HCT116 (cell line): ENCODE data around the gene ENOSF1. TPM values are rescaled to one million over a fixed set of nuclear protein-coding genes. Genes with fewer than 3 reads are reported as not detected.

Experiments
- ATAC-seq: fragments of 200-7000 bp; cut with Tn5 transposase; 2 replicates; pipeline ENCODE4 v1.9.1; 2020; ENCODE audit warnings: mild to moderate bottlenecking, moderate library complexity
- BruUV-seq: library from RNA; stranded (reverse); fragments of 400-500 nt; replicated peaks from 2 replicates; lab custom pipeline; 2021; lab: Mats Ljungman, UMichigan
- CTCF ChIA-PET: fragments of 300-600 bp; sonication (Branson Sonifier 250); formaldehyde crosslinking; loops from one replicate; lab custom pipeline; 2021; ENCODE audit warnings: antibody characterized with exemption; lab: Charles Lee
- POLR2A ChIA-PET: fragments of 300-600, 350-600 bp; sonication (Branson Sonifier 250); formaldehyde crosslinking; loops from one replicate; lab custom pipeline; 2021; ENCODE audit warnings: antibody characterized with exemption; lab: Charles Lee
- RAD21 ChIA-PET, 2 experiments: fragments of 300-600 bp; sonication (Branson Sonifier 250); formaldehyde crosslinking; loops; one replicate each; lab custom pipeline; 2023; ENCODE audit warnings: low total read pairs in 2 of 2; ENCODE audit not compliant: uncharacterized antibody in 2 of 2, unreplicated experiment in 2 of 2, low non-redundant PET in 1 of 2; lab: Charles Lee
- DNase-seq: peaks from one replicate; pipeline ENCODE4 v3.0.0-alpha.2; 2010; ENCODE audit warnings: low read depth, low spot score
- H2AFZ ChIP-seq: fragments of 200-600 bp; shearing (Covaris generic), sonication (generic); 2 replicates; pipeline ENCODE4 v1.6.1; 2017; ENCODE audit warnings: low read depth, mixed run types, mixed read lengths, antibody characterized with exemption, low read length; ENCODE audit not compliant: poor library complexity, severe bottlenecking
- H3K27ac ChIP-seq: 2 replicates; pipeline ENCODE4 v1.5.1; 2012; ENCODE audit warnings: low read depth, low read length
- H3K27me3 ChIP-seq: fragments of 200-600 bp; sonication (generic); 2 replicates; pipeline ENCODE4 v1.6.1; 2016; ENCODE audit warnings: mixed run types, low read length, mixed read lengths; ENCODE audit not compliant: insufficient read depth
- H3K36me3 ChIP-seq, 2 experiments: fragments of 200-500 bp in 1 of 2; fragments of 200-600 bp in 1 of 2; sonication (Bioruptor generic) in 1 of 2; sonication (generic) in 1 of 2; 2 replicates each; pipeline versions ENCODE4 v1.5.1 to v1.6.1; 2014 to 2016; ENCODE audit warnings: low read length in 2 of 2, inconsistent platforms in 1 of 2, mixed read lengths in 1 of 2, mixed run types in 1 of 2; ENCODE audit not compliant: insufficient read depth in 2 of 2, control insufficient read depth in 1 of 2
- H3K4me1 ChIP-seq, 2 experiments: fragments of 200-600 bp in 1 of 2; sonication (generic) in 1 of 2; 2 replicates each; pipeline versions ENCODE4 v1.5.1 to v1.6.1; 2012 to 2017; ENCODE audit warnings: low read length in 2 of 2, inconsistent platforms in 1 of 2, mild to moderate bottlenecking in 1 of 2, mixed read lengths in 1 of 2, mixed run types in 1 of 2, moderate library complexity in 1 of 2; ENCODE audit not compliant: insufficient read depth in 2 of 2, control insufficient read depth in 1 of 2
- H3K4me2 ChIP-seq: fragments of 200-600 bp; sonication (generic); 2 replicates; pipeline ENCODE4 v1.6.1; 2017; ENCODE audit warnings: mixed run types, low read length, mixed read lengths
- H3K4me3 ChIP-seq, 2 experiments: fragments of 200-600 bp in 1 of 2; sonication (generic) in 1 of 2; replicated peaks in 1 of 2; 2 replicates each; pipeline ENCODE4 v1.5.1; 2011 to 2016; ENCODE audit warnings: low read length in 2 of 2, control low read depth in 1 of 2, low read depth in 1 of 2, mild to moderate bottlenecking in 1 of 2, mixed read lengths in 1 of 2, mixed run types in 1 of 2
- H3K79me2 ChIP-seq: fragments of 200-600 bp; sonication (generic); 2 replicates; pipeline ENCODE4 v1.6.1; 2017; ENCODE audit warnings: mild to moderate bottlenecking, mixed run types, low read length, moderate library complexity, mixed read lengths; ENCODE audit not compliant: insufficient read depth
- H3K9ac ChIP-seq: fragments of 200-600 bp; sonication (generic); 2 replicates; pipeline ENCODE4 v1.6.1; 2016; ENCODE audit warnings: low read length, mixed read lengths
- H3K9me2 ChIP-seq: fragments of 200-600 bp; sonication (generic), shearing (Covaris generic); 2 replicates; pipeline ENCODE4 v1.6.1; 2017; ENCODE audit warnings: mixed run types, mild to moderate bottlenecking, moderate library complexity; ENCODE audit not compliant: insufficient read depth
- H3K9me3 ChIP-seq, 2 experiments: fragments of 200-500 bp in 1 of 2; fragments of 200-600 bp in 1 of 2; sonication (Bioruptor generic) in 1 of 2; sonication (generic) in 1 of 2; 2 replicates each; pipeline ENCODE4 v1.6.1; 2014 to 2017; ENCODE audit warnings: low read length in 2 of 2, mixed read lengths in 2 of 2, inconsistent platforms in 1 of 2, low read depth in 1 of 2, mild to moderate bottlenecking in 1 of 2, mixed run types in 1 of 2, moderate library complexity in 1 of 2; ENCODE audit not compliant: control insufficient read depth in 1 of 2, insufficient read depth in 1 of 2
- H4K20me1 ChIP-seq: fragments of 200-600 bp; sonication (generic), shearing (Covaris generic); 2 replicates; pipeline ENCODE4 v1.6.1; 2017; ENCODE audit warnings: mixed run types, mild to moderate bottlenecking, moderate library complexity; ENCODE audit not compliant: insufficient read depth
- ATF3 ChIP-seq: IDR thresholded peaks from 2 replicates; pipeline ENCODE4 v1.6.1; 2012
- CBX3 ChIP-seq: IDR thresholded peaks from 2 replicates; pipeline ENCODE4 v1.6.1; 2012; ENCODE audit warnings: low read depth
- CEBPB ChIP-seq: IDR thresholded peaks from 2 replicates; pipeline ENCODE4 v1.6.1; 2012; ENCODE audit warnings: low read depth
- EGR1 ChIP-seq: IDR thresholded peaks from 2 replicates; pipeline ENCODE4 v1.6.1; 2012; ENCODE audit warnings: low read depth
- EZH2phosphoT487 ChIP-seq: fragments of 200-600 bp; IDR thresholded peaks from 2 replicates; pipeline ENCODE4 v1.6.1; 2018; ENCODE audit warnings: antibody characterized with exemption, borderline replicate concordance
- FOSL1 ChIP-seq: IDR thresholded peaks from 2 replicates; pipeline ENCODE4 v1.6.1; 2012; ENCODE audit warnings: low read depth
- JUND ChIP-seq: IDR thresholded peaks from 2 replicates; pipeline ENCODE4 v1.6.1; 2012
- MAX ChIP-seq: IDR thresholded peaks from 2 replicates; pipeline ENCODE4 v1.6.1; 2012
- POLR2A ChIP-seq: IDR thresholded peaks from 2 replicates; pipeline ENCODE4 v1.7.0; 2011; ENCODE audit warnings: borderline replicate concordance; ENCODE audit not compliant: insufficient read depth, insufficient read length; ENCODE audit errors: extremely low read depth
- SP1 ChIP-seq: IDR thresholded peaks from 2 replicates; pipeline ENCODE4 v1.6.1; 2012; ENCODE audit warnings: low read depth
- TCF7L2 ChIP-seq: IDR thresholded peaks from 2 replicates; pipeline ENCODE4 v1.7.0; 2011; ENCODE audit warnings: borderline replicate concordance, inconsistent platforms; ENCODE audit not compliant: insufficient read depth, insufficient read length; ENCODE audit errors: extremely low read depth
- YY1 ChIP-seq: IDR thresholded peaks from 2 replicates; pipeline ENCODE4 v1.6.1; 2011; ENCODE audit warnings: low read length, low read depth, moderate library complexity, mild to moderate bottlenecking; ENCODE audit not compliant: insufficient replicate concordance; ENCODE audit errors: extremely low read depth
- ZBTB33 ChIP-seq: IDR thresholded peaks from 2 replicates; pipeline ENCODE4 v1.6.1; 2011; ENCODE audit warnings: mild to moderate bottlenecking, low read length, moderate library complexity; ENCODE audit not compliant: insufficient replicate concordance; ENCODE audit errors: extremely low read depth
- ZFX ChIP-seq: fragments of 450-650 bp; IDR thresholded peaks from 2 replicates; pipeline ENCODE4 v1.6.1; 2017
- ZNF274 ChIP-seq: fragments of 200-500 bp; sonication (Bioruptor generic); IDR thresholded peaks from 2 replicates; pipeline ENCODE4 v1.6.1; 2014; ENCODE audit warnings: mild to moderate bottlenecking, low read depth, low read length, inconsistent platforms
- intact Hi-C: fragments of 100-400 bp; cut with micrococcal nuclease; formaldehyde crosslinking; loops from 2 replicates; pipeline ENCODE4 v1.10.0; 2022
- total RNA-seq: library from RNA; stranded (reverse); gene quantifications from one replicate; pipeline ENCODE4 v1.2.1, GENCODE V29; 2021; ENCODE audit not compliant: unreplicated experiment
- TF ChIP-seq, protein P1 (sequence below), 3 experiments: fragments of 200-600 bp in 1 of 3; sonication (generic) in 1 of 3; IDR thresholded peaks in 2 of 3; conservative IDR thresholded peaks in 1 of 3; 2 replicates each; pipeline ENCODE4 v1.5.1; 2012 to 2017; ENCODE audit warnings: low read depth in 2 of 3, low read length in 2 of 3, antibody characterized with exemption in 1 of 3, borderline replicate concordance in 1 of 3, control low read depth in 1 of 3, mild to moderate bottlenecking in 1 of 3, mixed read lengths in 1 of 3, mixed run types in 1 of 3, moderate library complexity in 1 of 3; ENCODE audit not compliant: insufficient read depth in 1 of 3

The ENOSF1 gene
- total RNA-seq, 1 experiment from 2014 or later, result 90.0 TPM

DNA sequence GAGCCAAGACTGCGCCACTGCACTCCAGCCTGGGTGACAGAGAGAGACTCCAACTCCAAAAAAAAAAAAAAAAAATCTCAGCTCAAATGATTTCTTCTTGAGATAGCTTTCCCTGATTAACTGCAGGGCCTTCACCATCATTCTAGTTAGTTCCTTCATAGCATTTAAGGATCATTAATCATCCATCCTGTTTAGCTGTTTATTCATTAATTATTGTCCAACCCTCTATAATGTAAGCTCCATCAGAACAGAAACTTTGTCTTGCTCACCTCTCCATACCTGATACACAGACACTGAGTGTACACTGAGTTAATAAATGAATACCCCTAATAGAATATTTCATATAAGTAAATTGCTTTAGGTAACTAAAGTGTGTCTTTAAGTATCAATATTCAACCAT is 42.2 kb upstream of the ENOSF1 start:
- TF ChIP-seq YY1 (no peak), EGR1 (no peak), ZBTB33 (no peak), TCF7L2 (no peak), ATF3 (no peak), POLR2A (no peak), CEBPB (no peak), EZH2phosphoT487 (no peak), JUND (no peak), CBX3 (no peak), FOSL1 (no peak), SP1 (no peak), ZNF274 (no peak), ZFX (no peak), MAX (no peak)
- TF ChIP-seq, protein P1, sequence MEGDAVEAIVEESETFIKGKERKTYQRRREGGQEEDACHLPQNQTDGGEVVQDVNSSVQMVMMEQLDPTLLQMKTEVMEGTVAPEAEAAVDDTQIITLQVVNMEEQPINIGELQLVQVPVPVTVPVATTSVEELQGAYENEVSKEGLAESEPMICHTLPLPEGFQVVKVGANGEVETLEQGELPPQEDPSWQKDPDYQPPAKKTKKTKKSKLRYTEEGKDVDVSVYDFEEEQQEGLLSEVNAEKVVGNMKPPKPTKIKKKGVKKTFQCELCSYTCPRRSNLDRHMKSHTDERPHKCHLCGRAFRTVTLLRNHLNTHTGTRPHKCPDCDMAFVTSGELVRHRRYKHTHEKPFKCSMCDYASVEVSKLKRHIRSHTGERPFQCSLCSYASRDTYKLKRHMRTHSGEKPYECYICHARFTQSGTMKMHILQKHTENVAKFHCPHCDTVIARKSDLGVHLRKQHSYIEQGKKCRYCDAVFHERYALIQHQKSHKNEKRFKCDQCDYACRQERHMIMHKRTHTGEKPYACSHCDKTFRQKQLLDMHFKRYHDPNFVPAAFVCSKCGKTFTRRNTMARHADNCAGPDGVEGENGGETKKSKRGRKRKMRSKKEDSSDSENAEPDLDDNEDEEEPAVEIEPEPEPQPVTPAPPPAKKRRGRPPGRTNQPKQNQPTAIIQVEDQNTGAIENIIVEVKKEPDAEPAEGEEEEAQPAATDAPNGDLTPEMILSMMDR (IDR thresholded peaks at IDR 0.05 in 2 of 3, conservative IDR thresholded peaks at IDR 0.05 in 1 of 3; ENCODE audit: borderline replicate concordance in 1 of 3, insufficient read depth in 1 of 3, low read depth in 2 of 3, low read length in 2 of 3), result no peak
- TF ChIP-seq, all 23 proteins: peak for 0
- no peak overlapping the region for H3K4me2 ChIP-seq
- POLR2A ChIA-PET, result no interaction called here
- H3K9ac ChIP-seq, result no peak overlapping the region
- no peak overlapping the region for H2AFZ ChIP-seq
- H3K9me2 ChIP-seq, result no peaks in the 10 kb centered on the region
- no peak overlapping the region for H3K27ac ChIP-seq
- BruUV-seq, result no TSS peak
- H3K36me3 ChIP-seq, result peaks cover 3 to 10% of the 10 kb centered on the region in 2 experiments; a peak in 3 of 4 replicates
- H3K9me3 ChIP-seq, result no peaks in the 10 kb centered on the region
- H4K20me1 ChIP-seq, result no peaks in the 10 kb centered on the region; the same call in 1 of the 2 replicates
- intact Hi-C loops, result no loop called here
- DNase-seq (no peak), ATAC-seq (no peak)
- RAD21 ChIA-PET, result no interaction called here
- H3K79me2 ChIP-seq, result peaks cover 14% of the 10 kb centered on the region
- H3K27me3 ChIP-seq, result no peaks in the 10 kb centered on the region
- H3K4me3 ChIP-seq, result no peak overlapping the region
- CTCF ChIA-PET, result interaction anchor here (1.4 kb wide), 1 partner anchor 76 kb away, joined by 4 read pairs; no protein-coding TSS in a partner anchor
- no peaks in the 10 kb centered on the region for H3K4me1 ChIP-seq
